H1 (cell line): ENCODE measurements around the gene POU4F1.

Experiments used
- CTCF ChIP-seq, 3 experiments: IDR thresholded peaks; 1 replicate in 2 of 3; 2 replicates in 1 of 3; pipeline versions ENCODE4 v1.5.1 to v1.6.1; 2011; ENCODE audit warnings: low read length in 3 of 3, mild to moderate bottlenecking in 3 of 3, inconsistent platforms in 2 of 3, low read depth in 1 of 3, moderate library complexity in 1 of 3; ENCODE audit not compliant: insufficient read depth in 1 of 3; ENCODE audit errors: control extremely low read depth in 1 of 3
- EP300 ChIP-seq, 2 experiments: IDR thresholded peaks; 1 replicate in 1 of 2; 2 replicates in 1 of 2; pipeline ENCODE4 v1.6.1; 2011 to 2012; ENCODE audit warnings: low read depth in 2 of 2, low read length in 2 of 2, mild to moderate bottlenecking in 2 of 2, borderline replicate concordance in 1 of 2, inconsistent platforms in 1 of 2, moderate library complexity in 1 of 2
- POLR2A ChIP-seq, 2 experiments: IDR thresholded peaks; 1 replicate in 1 of 2; 2 replicates in 1 of 2; pipeline ENCODE4 v1.6.1; 2011; ENCODE audit warnings: low read depth in 2 of 2, low read length in 2 of 2, mild to moderate bottlenecking in 2 of 2; ENCODE audit errors: control extremely low read depth in 1 of 2

GRCh38 chr13:78596736-78597601, 6.4 kb downstream of the POU4F1 start:
- TF ChIP-seq EP300 (IDR thresholded peaks at IDR 0.05; ENCODE audit: borderline replicate concordance in 1 of 2, low read depth in 2 of 2, low read length in 2 of 2) (no peak), CTCF (IDR thresholded peaks at IDR 0.05; ENCODE audit: control extremely low read depth in 1 of 3, insufficient read depth in 1 of 3, low read depth in 1 of 3, low read length in 3 of 3) (no peak), POLR2A (IDR thresholded peaks at IDR 0.05; ENCODE audit: control extremely low read depth in 1 of 2, low read depth in 2 of 2, low read length in 2 of 2) (no peak)
